Colonic mucosa (tissue), 4 donors: ENCODE results near the gene ARFIP1. TPM values are rescaled to one million over a fixed set of nuclear protein-coding genes. Genes with fewer than 3 reads are reported as not detected.
"Not testable (repeated sequence)": the region's sequence is repeated elsewhere in the genome, so short reads cannot be mapped to it uniquely, and the experiment has no call there.

ENCODE experiments used
- DNase-seq: peaks from one replicate; pipeline ENCODE4 v3.0.0-alpha.2; 2020
- H3K27ac ChIP-seq: fragments of 200-600 bp; one replicate; pipeline ENCODE4 v1.8.0; 2021
- H3K27me3 ChIP-seq: fragments of 200-600 bp; one replicate; pipeline ENCODE4 v1.8.0; 2021
- H3K36me3 ChIP-seq: fragments of 200-600 bp; one replicate; pipeline ENCODE4 v1.8.0; 2021
- H3K4me1 ChIP-seq: fragments of 200-600 bp; one replicate; pipeline ENCODE4 v1.8.0; 2021; ENCODE audit warnings: mild to moderate bottlenecking
- H3K4me3 ChIP-seq: fragments of 200-600 bp; one replicate; pipeline ENCODE4 v1.8.0; 2021
- H3K9ac ChIP-seq, 2 donors: one replicate each; pipeline ENCODE4 v1.7.0; 2013; ENCODE audit warnings: control low read depth in 2 of 2, low read depth in 2 of 2, low read length in 2 of 2
- H3K9me3 ChIP-seq: fragments of 200-600 bp; one replicate; pipeline ENCODE4 v1.8.0; 2021
- intact Hi-C: fragments of 100-400 bp; cut with DNase I; formaldehyde crosslinking; loops from one replicate; pipeline ENCODE4 v1.14.1; 2022
- total RNA-seq, 2 donors: library from RNA; stranded (reverse); fragmentation: NEBNext Ultra II Directional in 1 of 2; extraction: Animal tissue kit (Norgen Biotek cat#: 25700) in 1 of 2; gene quantifications; one replicate each; pipeline ENCODE4 v1.2.1, GENCODE V29; 2021
- TF ChIP-seq, protein P1 (sequence below): fragments of 200-600 bp; IDR thresholded peaks from one replicate; pipeline ENCODE4 v1.8.0; 2022; ENCODE audit warnings: antibody characterized with exemption, mild to moderate bottlenecking
- donor health status: healthy.
- donor health status: DM: no; HTN: no; CAD: no.
- donor health status: DM: no; HTN: no; CAD: no.

The ARFIP1 gene
- total RNA-seq, 2 donors from 2014 or later = 55.9 to 74.1 TPM

GRCh38 chr4:152735906-152736305 is 43.8 kb upstream of the ARFIP1 start:
- H3K9ac ChIP-seq = no peak overlapping the region
- no peaks in the 10 kb centered on the region for H3K4me1 ChIP-seq
- H3K36me3 ChIP-seq = no peaks in the 10 kb centered on the region
- DNase-seq = no peak
- intact Hi-C loops = loop anchor here (5.0 kb wide), 2 partner anchors 234 to 329 kb away; no protein-coding TSS in a partner anchor
- TF ChIP-seq, protein P1, sequence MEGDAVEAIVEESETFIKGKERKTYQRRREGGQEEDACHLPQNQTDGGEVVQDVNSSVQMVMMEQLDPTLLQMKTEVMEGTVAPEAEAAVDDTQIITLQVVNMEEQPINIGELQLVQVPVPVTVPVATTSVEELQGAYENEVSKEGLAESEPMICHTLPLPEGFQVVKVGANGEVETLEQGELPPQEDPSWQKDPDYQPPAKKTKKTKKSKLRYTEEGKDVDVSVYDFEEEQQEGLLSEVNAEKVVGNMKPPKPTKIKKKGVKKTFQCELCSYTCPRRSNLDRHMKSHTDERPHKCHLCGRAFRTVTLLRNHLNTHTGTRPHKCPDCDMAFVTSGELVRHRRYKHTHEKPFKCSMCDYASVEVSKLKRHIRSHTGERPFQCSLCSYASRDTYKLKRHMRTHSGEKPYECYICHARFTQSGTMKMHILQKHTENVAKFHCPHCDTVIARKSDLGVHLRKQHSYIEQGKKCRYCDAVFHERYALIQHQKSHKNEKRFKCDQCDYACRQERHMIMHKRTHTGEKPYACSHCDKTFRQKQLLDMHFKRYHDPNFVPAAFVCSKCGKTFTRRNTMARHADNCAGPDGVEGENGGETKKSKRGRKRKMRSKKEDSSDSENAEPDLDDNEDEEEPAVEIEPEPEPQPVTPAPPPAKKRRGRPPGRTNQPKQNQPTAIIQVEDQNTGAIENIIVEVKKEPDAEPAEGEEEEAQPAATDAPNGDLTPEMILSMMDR = no peak
- H3K4me3 ChIP-seq = no peak overlapping the region
- H3K27ac ChIP-seq = no peak overlapping the region
- H3K9me3 ChIP-seq = no peaks in the 10 kb centered on the region
- H3K27me3 ChIP-seq = no peaks in the 10 kb centered on the region

GRCh38 chr4:152738827-152739226 is 40.9 kb upstream of the ARFIP1 start:
- Histone ChIP-seq H3K27ac (no peak overlapping the region), H3K9ac (no peak overlapping the region), H3K4me3 (no peak overlapping the region), H3K27me3 (no peaks in the 10 kb centered on the region), H3K36me3 (no peaks in the 10 kb centered on the region), H3K4me1 (no peaks in the 10 kb centered on the region), H3K9me3 (no peaks in the 10 kb centered on the region)
- TF ChIP-seq, protein P1 = no peak
- DNase-seq = no peak
- intact Hi-C loops = loop anchor here (5.0 kb wide), 2 partner anchors 237 to 332 kb away; no protein-coding TSS in a partner anchor

- DNase-seq = no peak
- intact Hi-C loops = no loop called here
- Histone ChIP-seq H3K4me3 (no peak overlapping the region), H3K9me3 (no peaks in the 10 kb centered on the region), H3K9ac (no peak overlapping the region), H3K27me3 (no peaks in the 10 kb centered on the region), H3K27ac (no peak overlapping the region), H3K4me1 (no peaks in the 10 kb centered on the region), H3K36me3 (no peaks in the 10 kb centered on the region)
- TF ChIP-seq, protein P1 = no peak
These were observed 32.3 kb upstream of the ARFIP1 start for GRCh38 chr4:152747444-152747843.

- Histone ChIP-seq H3K4me3 (no peak overlapping the region), H3K36me3 (no peaks in the 10 kb centered on the region), H3K9ac (no peak overlapping the region), H3K9me3 (no peaks in the 10 kb centered on the region), H3K4me1 (no peaks in the 10 kb centered on the region), H3K27ac (no peak overlapping the region), H3K27me3 (no peaks in the 10 kb centered on the region)
- intact Hi-C loops = no loop called here
- DNase-seq = no peak
- TF ChIP-seq, protein P1 = no peak
These were observed 31.1 kb upstream of the ARFIP1 start for GRCh38 chr4:152748619-152749018.

DNA sequence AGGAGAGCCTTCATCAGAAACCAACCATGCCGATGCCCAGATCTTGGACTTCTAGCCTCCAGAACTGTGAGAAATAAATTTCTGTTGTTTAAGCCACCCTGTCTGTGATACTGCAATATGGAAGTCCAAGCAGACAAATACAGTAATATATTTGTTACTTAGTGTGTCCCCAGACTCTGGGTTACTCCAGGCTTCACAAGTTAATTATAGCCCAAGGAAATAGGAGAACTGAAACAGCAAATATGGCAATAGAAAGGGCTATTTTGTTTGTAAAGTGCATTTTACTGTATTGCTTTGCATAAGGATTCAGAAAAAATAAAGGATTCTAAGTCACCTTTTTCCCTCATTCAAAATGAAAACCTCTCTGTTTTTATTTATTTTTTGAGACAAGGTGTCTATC is 16.0 kb upstream of the ARFIP1 start:
- intact Hi-C loops = no loop called here
- Histone ChIP-seq H3K9me3 (no peaks in the 10 kb centered on the region), H3K4me1 (no peaks in the 10 kb centered on the region), H3K36me3 (no peaks in the 10 kb centered on the region), H3K4me3 (no peak overlapping the region), H3K9ac (no peak overlapping the region), H3K27ac (no peak overlapping the region), H3K27me3 (no peaks in the 10 kb centered on the region)
- no peak for DNase-seq
- TF ChIP-seq, protein P1 = no peak

- H3K4me1 ChIP-seq, H3K36me3 ChIP-seq, H3K9ac ChIP-seq, H3K9me3 ChIP-seq, DNase-seq, H3K4me3 ChIP-seq, intact Hi-C loops, H3K27me3 ChIP-seq, H3K27ac ChIP-seq: not testable (repeated sequence)
These were observed 14.6 kb upstream of the ARFIP1 start for GRCh38 chr4:152765069-152765737.
